NOMO-1 treated with DMSO at 0.1 percent for 48 hours (cell line): ENCODE data around the gene DLGAP5.

ENCODE experiments used
- DNase-seq: peaks from one replicate; lab custom pipeline; 2025; ENCODE audit not compliant: unreplicated experiment; lab: John Stamatoyannopoulos, UW

The DLGAP5 gene

GRCh38 chr14:55191203-55192053 lies at the start of gene DLGAP5:
Gene DLGAP5, minus strand, starts transcription at chr14:55191585. Its CDS starts 2,406 bp downstream, at chr14:55189179.
- DNase-seq, result peak; percentile 98

DNA sequence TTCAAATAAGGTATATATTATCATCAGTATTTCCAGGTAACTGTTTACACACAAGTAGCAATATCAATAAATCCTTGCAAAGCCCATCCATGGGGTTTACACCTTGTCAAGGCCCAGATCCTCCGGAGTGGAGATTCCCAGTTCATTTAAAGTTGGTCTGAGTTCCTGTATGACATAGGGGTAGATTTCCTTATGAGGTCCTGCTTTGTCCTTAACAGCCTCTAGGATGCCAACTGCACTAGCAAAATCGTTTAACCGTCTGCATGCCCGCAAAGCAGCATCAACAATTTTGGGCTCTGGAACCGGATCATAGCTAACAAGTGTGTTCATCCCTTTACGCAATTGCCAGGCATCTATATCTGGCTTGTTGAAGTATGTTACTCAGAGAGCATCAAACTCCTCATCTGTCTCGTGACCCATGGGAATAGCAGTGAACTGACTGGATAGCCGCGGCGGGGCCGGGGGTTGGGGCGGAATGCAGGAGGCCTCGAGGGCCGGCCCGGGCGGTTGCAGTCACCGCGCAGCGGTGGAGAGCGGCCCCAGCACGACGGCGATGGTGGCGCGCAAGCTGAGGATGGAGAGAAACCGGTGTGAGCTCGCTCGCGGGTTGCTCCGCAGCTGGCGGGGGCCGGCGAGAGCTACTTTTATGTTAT lies 49.3 kb upstream of the DLGAP5 start:
- no peak for DNase-seq

DNA sequence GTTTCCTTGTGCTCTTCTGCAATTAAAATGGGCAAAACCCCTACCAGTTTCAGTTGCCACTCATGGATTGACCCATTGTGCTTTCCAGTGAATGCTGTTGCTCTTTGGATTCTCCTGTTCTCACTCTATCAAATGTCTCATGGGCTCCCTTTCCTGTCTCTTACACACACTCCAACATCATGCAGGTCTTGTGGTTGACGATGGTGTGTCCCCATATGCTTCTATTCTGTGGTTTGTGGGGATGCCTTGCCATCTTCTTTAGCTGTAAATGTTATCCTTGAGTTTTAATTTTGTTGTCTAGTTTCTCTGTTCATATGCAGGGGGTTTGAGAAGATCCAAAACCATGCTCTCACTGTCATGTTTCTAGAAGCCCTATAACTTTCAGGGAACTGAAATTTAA lies 47.9 kb upstream of the DLGAP5 start:
- no peak for DNase-seq

DNA sequence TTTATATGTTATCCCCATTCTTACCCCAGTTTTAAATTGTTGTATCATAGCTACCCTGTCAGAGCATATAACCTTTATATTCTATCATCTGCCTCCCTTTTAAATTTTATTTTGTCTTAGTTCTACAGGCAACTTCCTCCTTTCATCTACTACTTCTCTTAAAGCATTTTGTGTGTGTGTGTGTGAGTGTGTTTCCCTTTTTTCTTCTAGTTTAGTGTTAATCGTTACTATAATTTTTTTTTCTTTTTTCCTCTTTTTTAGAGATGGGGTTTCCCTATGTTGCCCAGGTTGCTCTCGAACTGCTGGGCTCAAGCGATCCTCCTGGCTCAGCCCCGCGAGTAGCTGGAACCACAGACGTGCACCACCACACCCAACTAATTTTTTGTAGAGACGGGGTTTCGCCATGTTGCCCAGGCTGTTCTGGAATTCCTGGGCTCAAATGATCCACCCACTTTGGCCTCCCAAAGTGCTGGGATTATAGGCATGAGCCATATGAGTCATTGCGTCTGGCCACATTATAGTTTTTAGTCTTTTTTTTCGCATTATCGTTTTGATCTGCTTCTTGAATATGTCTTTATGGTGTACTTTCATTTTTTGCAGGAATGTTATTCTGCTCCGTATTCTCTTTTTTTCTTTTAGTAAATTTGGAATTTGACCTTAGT lies 46.8 kb upstream of the DLGAP5 start:
- peak; percentile 81 for DNase-seq

GRCh38 chr14:55233591-55233990 lies 42.2 kb upstream of the DLGAP5 start:
- DNase-seq, result no peak

- no peak for DNase-seq
Observed at GRCh38 chr14:55228261-55228660, 36.9 kb upstream of the DLGAP5 start.

- DNase-seq, result no peak
Observed at GRCh38 chr14:55223364-55223763, 32.0 kb upstream of the DLGAP5 start.

- no peak for DNase-seq
Observed at GRCh38 chr14:55221968-55222367, 30.6 kb upstream of the DLGAP5 start.

GRCh38 chr14:55221186-55221585 lies 29.8 kb upstream of the DLGAP5 start:
- DNase-seq, result no peak

GRCh38 chr14:55220230-55220629 lies 28.8 kb upstream of the DLGAP5 start:
- no peak for DNase-seq

DNA sequence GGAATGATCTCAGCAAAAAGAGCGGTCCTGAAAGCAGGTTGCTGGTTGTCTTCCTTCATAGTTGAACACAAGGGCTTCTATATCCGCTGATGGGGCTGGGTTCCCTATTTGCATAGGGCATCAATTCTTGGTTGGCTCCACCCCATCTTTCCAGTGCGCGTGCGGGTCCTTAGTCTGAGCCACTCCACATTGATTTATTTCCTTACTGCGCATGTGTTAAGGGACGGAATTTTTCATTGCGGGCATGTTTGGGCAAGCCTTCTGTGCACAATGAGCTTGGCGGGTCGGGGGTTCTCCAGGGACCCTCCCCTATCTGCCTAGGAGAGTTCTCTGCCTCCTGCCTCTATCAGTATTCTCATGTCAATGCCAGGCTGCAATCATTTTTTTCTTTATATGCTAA lies 21.2 kb upstream of the DLGAP5 start:
- DNase-seq, result peak; percentile 66

- DNase-seq, result no peak
Observed at GRCh38 chr14:55207832-55208231, 16.4 kb upstream of the DLGAP5 start.

DNA sequence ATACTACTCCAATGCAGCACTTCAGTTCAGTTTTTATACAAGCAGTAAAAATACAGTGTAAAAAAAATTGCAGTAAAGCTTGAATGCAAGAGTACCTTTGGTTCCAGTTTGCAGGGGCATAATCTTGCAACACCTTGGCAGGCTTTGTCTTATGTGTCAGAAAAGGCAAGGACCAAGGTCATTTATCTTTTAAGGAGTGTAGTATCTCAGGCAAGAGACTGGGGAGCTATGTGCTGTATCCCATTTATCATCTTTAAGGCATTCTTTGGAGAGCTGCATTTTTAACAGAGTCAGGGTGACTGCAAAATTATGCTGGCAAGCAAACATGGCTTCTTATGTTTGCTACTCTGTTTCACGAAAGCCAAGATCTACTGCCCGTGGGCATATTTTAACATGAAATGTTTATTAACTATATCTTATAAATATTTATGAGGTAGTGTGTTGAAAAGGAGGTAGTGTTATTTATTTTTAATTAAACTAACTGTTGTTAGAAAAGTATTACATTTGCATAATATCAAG lies 14.8 kb upstream of the DLGAP5 start:
- DNase-seq, result no peak

DNA sequence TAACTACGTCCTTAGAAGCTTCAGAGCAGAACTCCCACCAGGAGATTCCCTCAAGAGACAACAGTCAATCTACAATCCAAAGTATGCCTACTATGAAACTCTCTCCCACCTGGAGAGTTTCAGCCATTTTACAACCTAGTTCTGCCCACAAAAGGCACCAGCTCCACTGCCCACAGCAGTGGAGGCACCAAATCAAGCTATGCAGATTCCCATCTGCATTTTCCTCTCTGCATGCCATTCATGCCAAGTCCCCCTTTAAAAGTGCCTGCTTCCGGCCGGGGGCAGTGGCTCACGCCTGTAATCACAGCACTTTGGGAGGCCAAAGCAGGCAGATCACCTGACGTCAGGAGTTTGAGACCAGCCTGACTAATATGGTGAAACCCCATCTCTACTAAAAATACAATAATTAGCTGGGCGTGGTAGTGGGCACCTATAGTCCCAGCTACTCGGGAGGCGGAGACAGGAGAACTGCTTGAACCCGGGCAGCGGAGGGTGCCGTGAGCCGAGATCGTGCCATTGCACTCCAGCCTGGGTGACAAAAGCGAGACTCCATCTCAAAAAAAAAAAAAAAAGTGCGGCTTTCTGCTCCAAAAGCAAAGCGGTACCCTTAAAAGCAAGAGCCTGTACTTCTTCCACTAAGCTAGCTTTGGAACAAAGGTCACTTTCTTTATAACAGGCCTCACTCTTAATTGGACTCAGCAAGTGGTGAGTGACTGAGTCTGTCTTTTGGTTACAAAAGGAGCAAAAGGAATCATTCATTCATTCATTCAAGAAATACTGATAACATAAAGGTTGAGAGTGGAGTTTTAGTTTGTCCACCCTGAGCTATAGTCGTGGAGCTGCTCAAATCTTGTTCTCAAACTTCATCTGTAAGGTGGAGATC lies 10.1 kb upstream of the DLGAP5 start:
- no peak for DNase-seq

DNA sequence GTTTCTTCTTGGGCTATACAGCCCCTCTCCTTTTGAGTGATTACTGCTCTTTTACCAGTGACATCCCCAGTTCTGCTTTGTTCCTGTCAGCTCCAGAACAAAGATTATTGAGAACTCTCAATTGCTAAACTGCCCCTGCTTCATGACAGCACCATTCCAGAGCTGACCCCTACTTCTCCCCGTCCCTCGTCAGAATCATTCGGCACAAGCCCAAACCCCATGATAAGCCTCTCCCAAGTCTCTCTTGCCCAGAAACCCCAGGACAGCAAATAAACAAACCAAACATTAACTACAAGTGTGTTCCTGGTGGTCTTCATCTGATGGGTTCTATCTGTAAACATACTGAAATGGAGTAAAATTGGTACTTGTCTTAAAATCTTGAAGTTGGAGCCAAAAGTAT lies 9.3 kb upstream of the DLGAP5 start:
- no peak for DNase-seq

DNA sequence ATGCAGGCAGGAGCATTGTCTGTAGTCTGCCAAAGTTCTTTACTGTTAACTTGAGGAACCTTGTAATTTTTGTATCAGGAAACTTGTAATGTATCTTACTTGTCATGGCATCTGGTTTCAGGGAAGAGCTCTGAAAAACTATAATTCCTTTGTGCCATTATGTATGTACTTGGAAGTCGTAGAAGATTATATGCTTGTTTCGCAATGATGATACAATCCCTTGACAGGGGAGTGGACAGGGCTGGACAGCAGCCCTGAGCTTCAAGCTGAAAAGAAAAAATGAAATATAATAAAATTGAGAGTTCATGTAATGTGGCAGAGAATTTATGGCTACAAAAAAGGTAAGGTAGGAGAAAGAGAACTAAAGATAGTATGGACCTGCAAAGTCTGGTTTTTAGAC lies 7.4 kb upstream of the DLGAP5 start:
- DNase-seq, result no peak

DNA sequence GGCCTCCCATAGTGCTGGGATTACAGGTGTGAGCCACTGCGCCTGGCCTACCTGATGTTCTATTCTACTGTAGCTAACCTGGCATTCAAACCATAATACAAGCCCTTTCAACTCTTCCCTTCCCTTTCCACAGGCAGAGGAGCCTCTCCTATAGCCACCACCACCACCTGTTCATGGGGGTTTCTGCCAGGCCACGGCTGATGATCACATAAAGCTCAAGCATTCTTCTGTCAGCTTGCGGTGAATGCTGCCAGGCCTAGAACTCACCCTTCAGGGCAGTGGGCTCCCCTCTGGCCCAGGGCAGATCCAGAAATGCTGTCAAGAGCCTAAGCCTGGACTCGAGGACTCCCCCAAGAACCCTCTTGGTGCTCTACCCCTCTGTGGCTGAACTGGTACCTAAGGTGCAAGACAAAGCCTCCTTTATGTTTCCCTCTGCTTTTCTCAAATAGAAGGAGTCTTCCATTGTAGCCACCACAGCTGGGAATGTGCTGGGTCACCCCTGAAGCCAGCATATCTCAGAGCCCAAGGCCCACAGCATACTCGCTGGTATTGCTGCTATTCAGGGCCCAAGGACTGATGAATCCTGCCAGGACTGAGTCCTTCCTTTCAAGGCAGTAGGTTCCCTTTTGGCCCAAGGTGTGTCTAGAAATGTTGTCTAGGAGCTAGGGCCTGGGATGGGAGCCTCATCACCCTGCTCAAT lies 3.4 kb upstream of the DLGAP5 start:
- no peak for DNase-seq

- no peak for DNase-seq
Observed at GRCh38 chr14:55192054-55192621, 753 bp upstream of the DLGAP5 start.

DNA sequence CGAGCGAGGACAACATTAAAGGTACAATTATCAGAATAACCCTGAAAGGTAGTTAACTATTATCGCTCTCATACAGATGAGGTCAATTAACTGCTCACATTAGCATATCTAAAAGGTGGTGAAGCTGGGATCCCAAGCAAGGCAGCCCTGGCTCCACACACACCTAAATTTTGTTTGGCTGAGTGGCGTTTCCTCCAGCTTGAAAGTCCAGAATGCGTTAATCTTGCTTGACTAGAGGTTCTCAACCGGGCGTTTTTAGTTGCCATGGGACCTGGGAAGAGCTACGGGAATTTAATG lies 531 bp downstream of the DLGAP5 start:
- DNase-seq, result no peak

- DNase-seq, result peak; percentile 11
Observed at GRCh38 chr14:55188686-55189295, 2.6 kb downstream of the DLGAP5 start.
